HG03064 (cell line): ENCODE results near the gene DAAM2.

Experiments
- ATAC-seq: cut with Tn5 transposase; IDR thresholded peaks from one replicate; pipeline ENCODE4 v1.9.1; 2021; ENCODE audit warnings: low read depth; ENCODE audit not compliant: unreplicated experiment

Gene DAAM2

GRCh38 chr6:39791850-39792539 lies at the start of gene DAAM2:
Gene DAAM2 (plus strand): TSS chr6:39792376. CDS start chr6:39856303, 63,927 bp downstream.
- no peak for ATAC-seq

GRCh38 chr6:39746795-39747194 lies 45.4 kb upstream of the DAAM2 start:
- ATAC-seq: no peak

GRCh38 chr6:39752835-39753724 lies 39.1 kb upstream of the DAAM2 start:
- ATAC-seq: no peak

GRCh38 chr6:39753725-39754045 lies 38.5 kb upstream of the DAAM2 start:
- ATAC-seq: no peak

GRCh38 chr6:39754514-39755115 lies 37.6 kb upstream of the DAAM2 start:
- no peak for ATAC-seq

GRCh38 chr6:39755231-39755630 lies 36.9 kb upstream of the DAAM2 start:
- no peak for ATAC-seq

- ATAC-seq: no peak
These were observed 35.6 kb upstream of the DAAM2 start for GRCh38 chr6:39756582-39756981.

- no peak for ATAC-seq
These were observed 33.1 kb upstream of the DAAM2 start for GRCh38 chr6:39758905-39759605.

GRCh38 chr6:39760226-39760952 lies 31.8 kb upstream of the DAAM2 start:
- no peak for ATAC-seq

- ATAC-seq: no peak
These were observed 26.6 kb upstream of the DAAM2 start for GRCh38 chr6:39765508-39766065.

- ATAC-seq: no peak
These were observed 23.2 kb upstream of the DAAM2 start for GRCh38 chr6:39769012-39769411.

GRCh38 chr6:39770446-39770845 lies 21.7 kb upstream of the DAAM2 start:
- ATAC-seq: no peak

- ATAC-seq: no peak
These were observed 19.5 kb upstream of the DAAM2 start for GRCh38 chr6:39772559-39773273.

GRCh38 chr6:39773782-39774181 lies 18.4 kb upstream of the DAAM2 start:
- no peak for ATAC-seq

GRCh38 chr6:39776581-39776980 lies 15.6 kb upstream of the DAAM2 start:
- ATAC-seq: no peak

- ATAC-seq: no peak
These were observed 15.0 kb upstream of the DAAM2 start for GRCh38 chr6:39777218-39777617.

- ATAC-seq: no peak
These were observed 14.5 kb upstream of the DAAM2 start for GRCh38 chr6:39777661-39778060.

GRCh38 chr6:39778581-39779255 lies 13.5 kb upstream of the DAAM2 start:
- no peak for ATAC-seq

GRCh38 chr6:39785281-39785680 lies 6.9 kb upstream of the DAAM2 start:
- ATAC-seq: no peak
